GM19372 (cell line): ENCODE results near the gene DAGLA.

ENCODE experiments used
- ATAC-seq: cut with Tn5 transposase; IDR thresholded peaks from one replicate; pipeline ENCODE4 v1.9.1; 2021; ENCODE audit warnings: mild to moderate bottlenecking, low read depth, moderate library complexity; ENCODE audit not compliant: unreplicated experiment

Gene DAGLA

GRCh38 chr11:61688365-61689163 is 8.4 kb downstream of the DAGLA start:
- no peak for ATAC-seq

- no peak for ATAC-seq
Measured at GRCh38 chr11:61689164-61689496, 8.9 kb downstream of the DAGLA start.

GRCh38 chr11:61690706-61691379 is 10.7 kb downstream of the DAGLA start:
- no peak for ATAC-seq

DNA sequence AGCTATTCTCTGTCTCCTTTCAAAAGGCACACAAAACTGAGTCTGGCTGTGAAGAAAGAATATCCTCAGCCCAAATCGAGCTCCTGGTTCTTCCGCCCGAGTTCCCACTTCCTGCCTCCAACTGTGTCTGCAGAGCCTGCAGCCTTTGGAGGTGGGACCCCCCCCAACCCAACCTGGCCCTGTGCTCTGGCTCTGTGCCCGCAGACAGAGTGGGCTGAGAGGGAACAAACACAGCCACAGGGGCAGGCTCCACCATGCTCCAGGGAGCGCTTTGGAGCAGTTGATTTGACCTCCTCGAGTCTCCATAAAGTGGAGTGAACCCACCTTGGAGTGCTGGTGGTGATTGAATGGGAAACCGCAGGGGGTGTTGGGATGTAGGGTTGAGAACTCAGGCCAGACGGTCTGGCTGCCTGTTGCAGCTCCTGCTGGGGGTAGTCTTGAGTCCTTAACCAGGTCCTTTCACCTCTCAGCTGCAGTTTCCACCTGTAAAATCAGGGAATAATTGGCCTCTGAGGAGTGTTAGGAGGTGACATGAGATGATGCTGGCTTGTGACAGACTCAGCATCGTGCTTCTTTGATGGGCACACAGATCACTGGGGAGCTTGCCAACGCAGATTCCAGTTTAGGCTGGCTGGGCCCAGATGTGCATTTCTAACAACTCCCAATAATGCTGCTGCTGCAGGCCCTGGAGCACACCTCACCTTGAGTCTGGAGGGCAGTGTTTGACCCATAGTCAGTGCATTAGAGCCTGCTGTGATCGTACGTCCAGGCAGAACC is 11.4 kb downstream of the DAGLA start:
- no peak for ATAC-seq

DNA sequence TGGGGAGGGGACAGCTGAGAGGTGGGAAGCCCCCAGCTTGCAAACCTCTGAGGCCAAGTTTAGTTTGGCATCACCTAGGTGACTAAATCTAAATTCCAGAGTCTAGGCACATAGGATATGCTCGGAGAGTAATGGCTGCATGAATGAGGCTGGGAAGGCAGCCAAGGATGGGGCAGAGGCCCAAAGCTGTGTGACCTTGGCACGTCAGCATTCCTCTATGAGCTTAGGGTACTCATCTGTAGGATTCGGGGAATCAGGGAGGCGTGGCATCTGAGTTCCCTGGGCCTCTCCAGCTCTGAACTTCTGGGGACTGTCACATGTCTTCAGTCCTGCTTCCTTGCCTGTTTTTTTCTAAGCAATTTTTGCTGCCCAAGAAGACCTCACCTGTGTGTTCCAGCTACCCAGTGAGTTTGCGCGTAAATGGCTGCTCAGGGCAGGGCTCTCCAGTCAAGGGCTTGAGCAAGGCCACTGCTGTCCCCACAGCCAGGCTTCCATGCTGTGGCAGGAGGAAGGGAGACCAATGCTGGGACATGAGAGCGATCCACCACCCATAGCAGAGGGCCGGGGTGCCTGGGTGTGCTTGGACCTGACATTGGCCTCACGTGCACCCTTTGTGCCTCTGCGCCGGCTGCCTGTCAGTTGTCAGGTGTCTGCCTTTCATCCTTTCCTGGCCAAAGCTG is 13.9 kb downstream of the DAGLA start:
- ATAC-seq, result no peak

DNA sequence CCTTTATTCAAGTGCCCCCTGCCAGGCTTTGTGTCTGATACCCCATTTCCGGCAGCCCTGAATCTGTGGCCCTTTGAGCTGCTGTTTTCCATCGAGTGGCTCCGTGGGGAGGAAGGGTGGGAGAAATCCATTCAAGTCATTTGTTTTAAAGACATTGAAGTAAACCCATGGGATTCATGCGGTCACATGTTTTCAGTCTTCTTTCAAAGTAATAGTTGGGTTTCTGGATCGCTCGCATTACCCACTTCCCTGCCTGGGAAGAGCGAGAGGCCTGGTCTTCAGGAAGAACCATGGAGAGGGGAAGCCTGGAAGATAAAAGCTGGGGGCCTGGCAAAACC is 14.4 kb downstream of the DAGLA start:
- ATAC-seq, result no peak

- no peak for ATAC-seq
Measured at GRCh38 chr11:61694946-61695706, 14.9 kb downstream of the DAGLA start.

DNA sequence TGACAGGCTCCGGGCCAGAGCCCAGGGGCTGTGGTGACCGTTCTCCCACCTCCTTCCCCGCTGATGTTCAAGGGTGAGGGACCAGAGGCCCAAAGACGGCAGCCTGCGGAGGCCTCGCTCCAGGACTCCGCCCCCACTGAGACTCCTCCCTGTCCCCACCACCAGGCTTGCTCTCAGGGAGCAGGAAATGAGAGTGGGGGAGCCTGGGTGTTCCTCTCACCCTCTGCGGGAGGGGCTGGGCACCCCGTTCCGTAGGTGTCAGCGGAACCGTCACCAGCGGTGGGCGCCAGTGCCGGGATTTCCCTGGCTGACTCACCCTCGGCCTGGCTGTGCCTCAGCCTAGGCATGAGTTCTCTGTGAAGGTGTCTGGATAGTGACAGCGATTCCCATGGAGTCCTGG is 15.7 kb downstream of the DAGLA start:
- ATAC-seq, result no peak

DNA sequence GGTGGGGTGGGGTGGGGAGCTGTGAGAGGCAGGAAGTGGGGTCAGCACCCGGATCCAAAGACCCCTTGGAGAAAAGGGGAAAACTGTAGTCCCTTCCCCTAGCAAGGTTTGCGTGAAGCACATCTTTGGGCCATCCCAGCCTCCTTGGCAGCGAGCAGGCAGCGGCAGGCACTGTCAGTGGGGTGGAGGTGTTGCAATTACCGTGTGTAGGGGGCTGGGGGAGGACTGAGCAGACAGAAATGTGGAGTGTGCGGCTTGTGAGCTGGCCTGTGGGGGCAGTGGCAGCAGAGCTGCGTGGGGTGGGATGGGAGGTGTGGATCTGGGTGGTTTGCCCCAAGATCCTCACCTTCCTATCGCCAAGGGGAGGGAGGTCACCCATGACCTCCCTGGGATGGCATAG is 16.4 kb downstream of the DAGLA start:
- ATAC-seq, result no peak

- ATAC-seq, result no peak
Measured at GRCh38 chr11:61697078-61697502, 16.9 kb downstream of the DAGLA start.

DNA sequence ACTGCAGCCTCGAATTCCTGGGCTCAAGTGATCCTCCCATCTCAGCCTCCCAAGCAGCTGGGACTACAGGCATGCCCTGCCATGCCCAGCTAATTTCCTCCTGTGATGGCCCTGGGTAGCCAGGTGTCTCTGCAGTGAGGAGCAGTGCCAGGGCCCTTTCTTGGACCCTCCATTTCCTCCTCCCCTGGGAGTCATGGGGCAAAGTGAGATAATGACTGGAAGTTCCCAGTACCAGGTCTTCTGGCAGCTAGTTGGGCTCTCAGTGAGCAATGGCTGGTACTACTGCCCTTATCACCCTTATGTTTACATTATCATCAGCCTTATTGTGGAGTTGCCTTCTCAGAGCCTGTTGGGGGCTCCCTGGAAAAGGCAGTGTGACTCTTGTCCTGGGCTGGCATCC is 17.6 kb downstream of the DAGLA start:
- ATAC-seq, result no peak

DNA sequence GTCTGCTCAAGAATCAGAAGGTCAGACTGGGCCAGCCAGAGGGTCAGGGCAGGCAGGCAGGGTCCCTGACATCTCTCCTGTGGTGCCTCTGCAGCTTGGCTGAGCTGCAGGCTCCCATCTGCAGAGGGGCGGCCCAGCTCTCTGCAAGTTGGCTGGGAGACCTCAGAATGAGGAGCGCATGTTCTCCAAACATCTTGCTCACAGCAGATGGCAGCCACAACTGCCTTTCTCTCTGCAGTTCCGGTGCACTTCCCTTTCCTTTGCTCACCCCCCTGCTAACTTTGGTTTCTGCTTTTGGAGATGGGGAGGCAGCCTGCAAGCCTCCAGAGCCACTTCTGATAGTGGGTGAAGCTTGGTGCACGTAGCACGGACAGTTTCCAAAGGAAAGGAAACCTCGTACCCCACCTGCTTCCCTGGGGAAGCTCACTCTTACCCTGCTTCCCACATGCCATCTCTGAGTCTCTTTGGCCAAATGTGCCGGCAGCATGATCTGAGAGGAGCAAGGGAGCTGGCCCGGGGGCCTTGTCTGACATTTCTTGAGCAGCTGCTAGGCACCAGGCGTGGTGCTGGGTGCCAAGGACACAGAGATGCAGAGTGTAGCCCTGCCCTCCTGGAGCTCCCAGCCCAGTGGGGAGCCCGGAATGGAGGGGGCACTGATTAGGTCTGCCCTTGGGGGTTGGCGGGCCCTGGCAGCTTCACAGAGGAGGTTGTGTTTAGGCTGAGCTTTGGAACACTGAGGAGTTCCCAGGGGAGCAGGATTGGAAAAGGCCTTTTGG is 18.2 kb downstream of the DAGLA start:
- ATAC-seq, result no peak

DNA sequence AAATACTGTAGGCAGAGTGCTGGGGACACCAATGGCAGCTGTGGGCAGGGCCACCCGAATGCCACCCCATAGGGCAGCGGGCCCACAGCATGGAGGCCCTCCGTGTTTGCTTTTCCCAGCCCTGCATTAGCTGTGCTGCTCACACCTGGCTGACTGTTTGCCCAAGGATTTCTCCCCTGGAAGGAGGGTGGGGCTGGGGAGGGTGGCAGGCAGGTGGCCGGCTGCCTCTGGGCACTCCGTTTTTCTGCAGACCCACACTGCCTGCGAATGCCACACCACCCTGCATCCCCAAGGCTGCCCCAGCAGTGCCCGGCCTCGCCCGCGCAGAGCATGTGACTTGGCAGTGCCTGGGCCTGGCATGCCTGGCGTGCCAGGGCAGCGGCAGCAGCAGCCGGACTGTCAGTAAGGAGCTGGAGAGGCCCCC is 19.6 kb downstream of the DAGLA start:
- ATAC-seq, result no peak

DNA sequence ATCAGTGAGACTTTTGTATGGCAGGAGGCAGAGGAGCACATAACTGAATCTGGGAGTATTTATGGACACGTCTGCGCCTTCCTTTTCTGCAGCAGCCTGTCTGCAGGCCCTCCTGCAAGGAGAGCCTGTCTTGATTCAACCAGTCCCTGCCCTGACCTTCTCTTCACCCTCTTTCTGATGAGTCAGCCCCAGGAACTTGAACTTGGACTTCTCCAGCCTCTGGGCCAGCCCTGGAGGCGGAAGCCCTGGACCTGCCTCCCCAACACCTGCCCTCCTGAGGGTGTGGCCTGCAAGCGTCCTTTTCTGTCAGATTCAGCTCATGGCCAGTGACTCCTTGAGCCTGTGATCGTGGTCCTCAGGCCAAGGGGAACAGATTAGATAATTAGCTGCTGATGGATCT is 20.0 kb downstream of the DAGLA start:
- ATAC-seq, result no peak

DNA sequence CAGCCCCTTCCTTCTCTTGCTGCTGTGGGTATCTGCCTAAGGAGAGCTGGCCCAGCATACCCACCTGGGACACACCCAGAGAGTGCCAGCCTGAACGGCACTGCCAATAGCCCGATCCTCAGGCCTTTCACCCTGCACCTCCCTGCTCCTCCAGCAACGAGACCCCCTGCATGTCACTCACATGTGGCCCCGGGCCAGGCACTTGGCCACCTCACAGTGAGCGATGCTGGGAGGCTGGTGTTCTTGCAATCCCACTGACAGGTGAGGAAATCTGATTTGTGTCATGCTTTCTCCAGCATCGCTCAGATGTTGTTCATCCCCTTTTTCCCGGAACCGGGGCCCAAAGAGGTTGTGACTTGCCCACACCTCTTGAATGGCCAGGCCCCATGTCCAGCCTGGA is 20.5 kb downstream of the DAGLA start:
- no peak for ATAC-seq

- ATAC-seq, result no peak
Measured at GRCh38 chr11:61701242-61701886, 21.2 kb downstream of the DAGLA start.

DNA sequence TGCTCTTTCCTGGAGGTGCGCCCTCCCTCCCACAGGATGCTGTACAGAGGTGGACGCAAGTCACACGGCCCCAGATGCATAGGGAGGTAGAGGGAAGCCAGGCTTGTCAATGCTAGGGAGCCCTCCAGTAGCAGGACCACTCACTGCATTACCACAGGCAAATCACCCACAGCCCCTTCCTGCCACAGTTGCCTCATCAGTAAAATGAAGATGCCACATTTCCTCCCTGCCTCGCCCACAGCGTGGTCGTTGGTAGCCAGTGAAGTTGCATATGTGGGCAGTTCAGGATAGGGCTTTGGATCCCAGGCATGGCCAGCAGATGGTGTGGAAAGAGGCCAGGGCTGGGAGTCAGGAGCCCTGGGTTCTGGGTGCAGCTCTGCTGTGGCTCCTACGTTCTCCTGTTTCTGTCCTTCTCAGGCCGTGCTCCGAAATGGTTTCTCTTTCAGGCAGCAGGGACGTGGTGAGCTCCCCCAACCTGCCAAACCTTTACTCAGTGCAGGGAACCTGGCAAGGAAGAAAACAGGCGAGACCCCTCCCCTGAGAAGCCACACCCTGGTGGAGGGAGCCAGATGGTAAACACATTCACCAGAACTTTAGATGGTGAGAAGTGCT is 22.6 kb downstream of the DAGLA start:
- ATAC-seq, result no peak

GRCh38 chr11:61704838-61705237 is 24.6 kb downstream of the DAGLA start:
- ATAC-seq, result no peak
